Heart left ventricle (tissue), 13 donors: ENCODE data around the gene CCDC191.

Experiments used
- CTCF ChIP-seq, 12 donors: fragments of 200-600 bp; sonication (generic) in 4 of 12; IDR thresholded peaks; one replicate each; pipeline versions ENCODE4 v1.5.0 to v1.8.0; 2018 to 2022; ENCODE audit warnings: antibody characterized with exemption in 12 of 12, mild to moderate bottlenecking in 5 of 12
- POLR2A ChIP-seq, 2 donors: fragments of 450-650 bp; IDR thresholded peaks; one replicate each; pipeline ENCODE4 v1.6.1; 2017; ENCODE audit warnings: antibody characterized with exemption in 2 of 2, mild to moderate bottlenecking in 2 of 2, moderate library complexity in 2 of 2
- donor health status: ischemic (EF 13 %, LVEDD 7.1; RV severe dilation, severe dysfunction).
- donor health status: DM: no; HTN: yes; CAD: no.
- donor health status: DM: no; HTN: no; CAD: no.
- donor health status: ischemic (EF 25% LVEDD 6.9; RV normal size, moderate dysfunction).
- donor health status: ischemic (EF 25% LVEDD 5.7; RV mildly dilated, moderate dysfunction).
- donor health status: ischemic (EF 35%, LVEDD 5.7; RV mildly dilated, moderate dysfunction).
- donor health status: nonischemic (EF 11% LVEDD 7.7; RV severe dilation, severe dysfunction).
- donor health status: DM: yes; HTN: yes; CAD: no.
- donor health status: PGD.
- donor health status: ischemic (EF 29% LVEDD 5.4; RV normal size, mild dysfunction).
- donor health status: nonischemic (EF 23%, LVEDD 6.1; RV moderate dilation, normal function).

GRCh38 chr3:114020907-114021306 is 35.4 kb downstream of the CCDC191 start:
- no peak for TF ChIP-seq POLR2A (IDR thresholded peaks at IDR 0.05)
- TF ChIP-seq CTCF (IDR thresholded peaks at IDR 0.05), result no peak
